ENCODE measurements around the gene USPL1.

DNA sequence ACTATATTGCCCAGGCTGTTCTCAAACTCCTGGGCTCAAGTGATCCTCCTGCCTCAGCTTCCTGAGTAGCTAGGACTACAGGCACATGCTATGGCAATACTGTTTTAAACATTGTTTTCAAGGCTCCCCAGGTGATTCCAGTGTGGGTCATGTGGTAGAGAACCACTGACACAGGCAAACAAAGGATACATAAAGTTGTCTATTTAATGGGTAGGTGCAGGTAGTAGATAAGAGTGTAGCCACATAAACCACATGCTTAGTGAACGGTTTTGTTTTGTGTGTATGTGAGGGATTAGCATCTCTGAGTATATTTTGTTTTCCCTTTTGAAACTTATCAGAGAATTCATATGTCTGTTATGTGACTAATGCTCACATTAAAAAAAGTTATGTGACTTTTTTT is 36.7 kb downstream of the USPL1 start:
- TF ChIP-seq, protein P1, sequence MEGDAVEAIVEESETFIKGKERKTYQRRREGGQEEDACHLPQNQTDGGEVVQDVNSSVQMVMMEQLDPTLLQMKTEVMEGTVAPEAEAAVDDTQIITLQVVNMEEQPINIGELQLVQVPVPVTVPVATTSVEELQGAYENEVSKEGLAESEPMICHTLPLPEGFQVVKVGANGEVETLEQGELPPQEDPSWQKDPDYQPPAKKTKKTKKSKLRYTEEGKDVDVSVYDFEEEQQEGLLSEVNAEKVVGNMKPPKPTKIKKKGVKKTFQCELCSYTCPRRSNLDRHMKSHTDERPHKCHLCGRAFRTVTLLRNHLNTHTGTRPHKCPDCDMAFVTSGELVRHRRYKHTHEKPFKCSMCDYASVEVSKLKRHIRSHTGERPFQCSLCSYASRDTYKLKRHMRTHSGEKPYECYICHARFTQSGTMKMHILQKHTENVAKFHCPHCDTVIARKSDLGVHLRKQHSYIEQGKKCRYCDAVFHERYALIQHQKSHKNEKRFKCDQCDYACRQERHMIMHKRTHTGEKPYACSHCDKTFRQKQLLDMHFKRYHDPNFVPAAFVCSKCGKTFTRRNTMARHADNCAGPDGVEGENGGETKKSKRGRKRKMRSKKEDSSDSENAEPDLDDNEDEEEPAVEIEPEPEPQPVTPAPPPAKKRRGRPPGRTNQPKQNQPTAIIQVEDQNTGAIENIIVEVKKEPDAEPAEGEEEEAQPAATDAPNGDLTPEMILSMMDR (IDR thresholded peaks at IDR 0.05), result no peak
- no peak for TF ChIP-seq POLR2A (IDR thresholded peaks at IDR 0.05)
